H1 (cell line): ENCODE results near the gene PDC. TPM values are rescaled to one million over a fixed set of nuclear protein-coding genes. Genes with fewer than 3 reads are reported as not detected.

Experiments used
- CTCF ChIA-PET: fragments of 300-600 bp; sonication (Branson Sonifier 250); formaldehyde crosslinking; loops from one replicate; lab custom pipeline; 2021; ENCODE audit not compliant: partially characterized antibody; lab: Charles Lee
- POLR2A ChIA-PET: fragments of 300-600 bp; sonication (Branson Sonifier 250); formaldehyde crosslinking; loops from one replicate; lab custom pipeline; 2021; ENCODE audit warnings: inconsistent platforms; ENCODE audit not compliant: partially characterized antibody; lab: Charles Lee
- DNase-seq, 2 experiments: peaks; one replicate each; pipeline versions ENCODE4 v3.0.0 to v3.0.0-alpha.2; 2010 to 2022; ENCODE audit warnings: low spot score in 2 of 2, low read depth in 1 of 2, mixed read lengths in 1 of 2
- FAIRE-seq: peaks from 2 replicates; lab custom pipeline; 2011; peaks lifted over from hg19 to GRCh38; lab: Jason Lieb, UNC
- H2AFZ ChIP-seq: 2 replicates; pipeline ENCODE4 v1.8.1; 2012; ENCODE audit warnings: low read length, inconsistent platforms
- H2AK5ac ChIP-seq: 2 replicates; pipeline ENCODE4 v1.6.1; 2013; ENCODE audit warnings: low read depth, low read length
- H2BK120ac ChIP-seq: replicated peaks from 2 replicates; pipeline ENCODE3; 2013; ENCODE audit warnings: low read depth, low read length, inconsistent platforms
- H2BK12ac ChIP-seq: 2 replicates; pipeline ENCODE4 v1.6.1; 2013; ENCODE audit warnings: low read depth, low read length
- H2BK15ac ChIP-seq: 2 replicates; pipeline ENCODE4 v1.6.1; 2013; ENCODE audit warnings: low read length
- H2BK20ac ChIP-seq: 2 replicates; pipeline ENCODE4 v1.6.1; 2013; ENCODE audit warnings: low read length
- H2BK5ac ChIP-seq: 2 replicates; pipeline ENCODE4 v1.6.1; 2013; ENCODE audit warnings: low read depth, low read length
- H3K14ac ChIP-seq: 2 replicates; pipeline ENCODE4 v1.6.1; 2013; ENCODE audit warnings: inconsistent platforms; ENCODE audit not compliant: insufficient read length
- H3K18ac ChIP-seq: 2 replicates; pipeline ENCODE4 v1.6.1; 2013; ENCODE audit warnings: low read length; ENCODE audit errors: extremely low read depth
- H3K23ac ChIP-seq: 2 replicates; pipeline ENCODE4 v1.6.1; 2013; ENCODE audit warnings: inconsistent platforms; ENCODE audit not compliant: insufficient read length
- H3K23me2 ChIP-seq: 2 replicates; pipeline ENCODE4 v1.6.1; 2013; ENCODE audit warnings: low read depth, low read length
- H3K27ac ChIP-seq: 2 replicates; pipeline ENCODE4 v1.6.1; 2011; ENCODE audit warnings: low read depth, low read length, inconsistent platforms
- H3K27me3 ChIP-seq, 4 experiments: replicated peaks in 1 of 4; 1 replicate in 1 of 4; 2 replicates in 3 of 4; pipeline versions ENCODE4 v1.6.1 to v1.8.1; 2011 to 2013; ENCODE audit warnings: low read length in 3 of 4, mild to moderate bottlenecking in 3 of 4, inconsistent platforms in 2 of 4, mixed read lengths in 2 of 4, moderate library complexity in 1 of 4; ENCODE audit not compliant: control insufficient read depth in 3 of 4, insufficient read depth in 3 of 4; ENCODE audit errors: extremely low read depth in 1 of 4
- H3K36me3 ChIP-seq, 4 experiments: 2 replicates each; pipeline versions ENCODE4 v1.6.1 to v1.8.1; 2011 to 2013; ENCODE audit warnings: mild to moderate bottlenecking in 4 of 4, low read length in 3 of 4, moderate library complexity in 2 of 4, control low read depth in 1 of 4, inconsistent platforms in 1 of 4; ENCODE audit not compliant: insufficient read depth in 4 of 4, control insufficient read depth in 2 of 4
- H3K4ac ChIP-seq: replicated peaks from 2 replicates; pipeline ENCODE3; 2013; ENCODE audit warnings: low read length, low read depth, mixed read lengths, inconsistent platforms; ENCODE audit not compliant: insufficient read length
- H3K4me1 ChIP-seq, 4 experiments: replicated peaks in 1 of 4; 1 replicate in 1 of 4; 2 replicates in 3 of 4; pipeline versions ENCODE4 v1.6.1 to v1.8.1; 2011 to 2013; ENCODE audit warnings: low read length in 3 of 4, inconsistent platforms in 2 of 4, mixed read lengths in 1 of 4; ENCODE audit not compliant: insufficient read depth in 4 of 4, control insufficient read depth in 3 of 4
- H3K4me2 ChIP-seq, 2 experiments: 2 replicates each; pipeline versions ENCODE4 v1.6.1 to v1.8.1; 2011 to 2013; ENCODE audit warnings: low read depth in 2 of 2, low read length in 2 of 2, control low read depth in 1 of 2, inconsistent platforms in 1 of 2, mild to moderate bottlenecking in 1 of 2; ENCODE audit not compliant: insufficient read depth in 1 of 2
- H3K4me3 ChIP-seq, 4 experiments: fragments of 200-600, 300-600 bp in 1 of 4; sonication (generic), shearing (Covaris generic), sonication (Bioruptor Twin) in 1 of 4; 2 replicates each; pipeline versions ENCODE4 v1.5.1 to v1.8.1; 2011 to 2016; ENCODE audit warnings: low read length in 4 of 4, low read depth in 3 of 4, control low read depth in 2 of 4, inconsistent platforms in 2 of 4, mild to moderate bottlenecking in 2 of 4, mixed read lengths in 1 of 4, moderate library complexity in 1 of 4; ENCODE audit not compliant: insufficient read depth in 2 of 4; ENCODE audit errors: extremely low read depth in 1 of 4
- H3K56ac ChIP-seq: replicated peaks from 2 replicates; pipeline ENCODE3; 2013; ENCODE audit warnings: low read depth, mild to moderate bottlenecking, mixed read lengths, low read length, inconsistent platforms; ENCODE audit not compliant: insufficient read length
- H3K79me1 ChIP-seq: 2 replicates; pipeline ENCODE4 v1.6.1; 2013; ENCODE audit warnings: low read depth, low read length, control low read depth
- H3K79me2 ChIP-seq, 2 experiments: 2 replicates each; pipeline versions ENCODE4 v1.6.1 to v1.8.1; 2012 to 2013; ENCODE audit warnings: low read length in 2 of 2, mild to moderate bottlenecking in 2 of 2, inconsistent platforms in 1 of 2; ENCODE audit not compliant: insufficient read depth in 2 of 2, control insufficient read depth in 1 of 2
- H3K9ac ChIP-seq, 4 experiments: replicated peaks in 1 of 4; 1 replicate in 1 of 4; 2 replicates in 3 of 4; pipeline versions ENCODE4 v1.6.1 to v1.8.1; 2011 to 2013; ENCODE audit warnings: low read depth in 3 of 4, low read length in 3 of 4, control low read depth in 2 of 4, mild to moderate bottlenecking in 2 of 4, moderate library complexity in 2 of 4, inconsistent platforms in 1 of 4; ENCODE audit errors: extremely low read depth in 1 of 4
- H3K9me3 ChIP-seq, 2 experiments: 2 replicates each; pipeline versions ENCODE4 v1.6.1 to v1.8.1; 2012 to 2013; ENCODE audit warnings: mild to moderate bottlenecking in 2 of 2, moderate library complexity in 2 of 2, control low read depth in 1 of 2, inconsistent platforms in 1 of 2, low read depth in 1 of 2, low read length in 1 of 2, mixed read lengths in 1 of 2; ENCODE audit not compliant: insufficient read depth in 2 of 2
- H4K20me1 ChIP-seq, 2 experiments: replicated peaks in 1 of 2; 2 replicates each; pipeline versions ENCODE3 to v1.8.1; 2011 to 2013; ENCODE audit warnings: inconsistent platforms in 2 of 2, low read length in 2 of 2, mild to moderate bottlenecking in 1 of 2; ENCODE audit not compliant: insufficient read depth in 2 of 2, control insufficient read depth in 1 of 2
- H4K5ac ChIP-seq: 2 replicates; pipeline ENCODE4 v1.6.1; 2013; ENCODE audit warnings: low read length, low read depth, mixed read lengths, inconsistent platforms; ENCODE audit not compliant: insufficient read length
- H4K8ac ChIP-seq: 2 replicates; pipeline ENCODE4 v1.8.0; 2013; ENCODE audit warnings: mild to moderate bottlenecking, moderate library complexity, low read length, inconsistent platforms; ENCODE audit not compliant: insufficient read depth; ENCODE audit errors: extremely low read depth
- H4K91ac ChIP-seq: replicated peaks from 2 replicates; pipeline ENCODE3; 2013; ENCODE audit warnings: low read length, mixed read lengths, inconsistent platforms; ENCODE audit not compliant: insufficient read length
- CTBP2 ChIP-seq: IDR thresholded peaks from 2 replicates; pipeline ENCODE4 v1.7.0; 2011; ENCODE audit warnings: borderline replicate concordance, mild to moderate bottlenecking, moderate library complexity, mixed read lengths, low read length; ENCODE audit not compliant: insufficient read depth, insufficient read length
- CTCF ChIP-seq, 3 experiments: IDR thresholded peaks; 1 replicate in 2 of 3; 2 replicates in 1 of 3; pipeline versions ENCODE4 v1.5.1 to v1.6.1; 2011; ENCODE audit warnings: low read length in 3 of 3, mild to moderate bottlenecking in 3 of 3, inconsistent platforms in 2 of 3, low read depth in 1 of 3, moderate library complexity in 1 of 3; ENCODE audit not compliant: insufficient read depth in 1 of 3; ENCODE audit errors: control extremely low read depth in 1 of 3
- TBP ChIP-seq: IDR thresholded peaks from 2 replicates; pipeline ENCODE4 v1.6.1; 2011; ENCODE audit warnings: low read depth, low read length, improper control_type of control experiment
- TCF12 ChIP-seq: IDR thresholded peaks from 2 replicates; pipeline ENCODE4 v1.6.1; 2011; ENCODE audit warnings: low read depth, mild to moderate bottlenecking, low read length
- WGBS, 2 experiments: shearing (Covaris generic) in 1 of 2; methylation state at CpG; one replicate each; pipeline versions ENCODE4 v1.1.6 to v1.1.7; 2013 to 2015; ENCODE audit warnings: low lambda C conversion rate in 2 of 2, mixed read lengths in 2 of 2, inconsistent platforms in 1 of 2, low coverage in 1 of 2, missing lambda C conversion rate in 1 of 2; ENCODE audit not compliant: insufficient replicate concordance in 2 of 2, insufficient coverage in 1 of 2, insufficient read length in 1 of 2; ENCODE audit errors: extremely low coverage in 1 of 2, missing lambda C conversion rate in 1 of 2; 5-methylcytosine and 5-hydroxymethylcytosine counted together
- polyA plus RNA-seq, 7 experiments: library from polyadenylated mRNA; depleted of rRNA in 3 of 7; stranded (reverse) in 5 of 7; unstranded in 2 of 7; fragments of >200 nt in 5 of 7; fragments of 200-250 nt in 2 of 7; gene quantifications; 1 replicate in 5 of 7; 2 replicates in 1 of 7; 4 replicates in 1 of 7; pipeline versions ENCODE4 v1.2.1 to v1.2.3, GENCODE V29; 2011 to 2013; ENCODE audit warnings: missing spikeins in 2 of 7, mixed read lengths in 2 of 7
- total RNA-seq: library from RNA; stranded (reverse); fragmentation: NEBNext Ultra II Directional; extraction: Animal tissue kit (Norgen Biotek cat#: 25700); gene quantifications from 2 replicates; pipeline ENCODE4 v1.2.1, GENCODE V29; 2021

Gene PDC
- total and polyA plus RNA-seq, 2 of the 8 experiments (the other 6 are each of a cell fraction or from before 2014, with no cell fraction given): not detected

- H3K4ac ChIP-seq: no peak overlapping the region
- no peak overlapping the region for H3K23ac ChIP-seq
- H4K91ac ChIP-seq: no peak overlapping the region
- no peaks in the 10 kb centered on the region for H3K23me2 ChIP-seq
- no peak overlapping the region for H2BK5ac ChIP-seq
- no peak overlapping the region for H3K18ac ChIP-seq
- no peaks in the 10 kb centered on the region for H3K27me3 ChIP-seq
- H3K36me3 ChIP-seq: no peaks in the 10 kb centered on the region
- no peaks in the 10 kb centered on the region for H3K9me3 ChIP-seq
- H3K27ac ChIP-seq: no peak overlapping the region
- H4K5ac ChIP-seq: no peak overlapping the region
- no peak overlapping the region for H2BK15ac ChIP-seq
- no peaks in the 10 kb centered on the region for H3K79me1 ChIP-seq
- H2BK12ac ChIP-seq: no peak overlapping the region
- POLR2A ChIA-PET: no interaction called here
- H2BK20ac ChIP-seq: no peak overlapping the region
- H2AK5ac ChIP-seq: no peak overlapping the region
- no peaks in the 10 kb centered on the region for H4K20me1 ChIP-seq
- 82% methylated on average over 2 of the region's 2 CpGs; no CpG with 5 or more reads in 1 of the 2 experiments for WGBS, 2 experiments
- peaks cover 0 to 4% (median 2%) of the 10 kb centered on the region in 4 experiments; a peak in 5 of 7 replicates for H3K4me1 ChIP-seq
- CTCF ChIA-PET: interaction anchor here (0.8 to 1.1 kb wide), 2 partner anchors 14 to 109 kb away, joined by 3 to 4 read pairs; no protein-coding TSS in a partner anchor
- no peak overlapping the region for H3K14ac ChIP-seq
- FAIRE-seq (no peak), DNase-seq (no peak)
- H3K9ac ChIP-seq: no peak overlapping the region
- H2BK120ac ChIP-seq: no peak overlapping the region
- no peak overlapping the region for H3K4me2 ChIP-seq
- H4K8ac ChIP-seq: no peak overlapping the region
- H3K79me2 ChIP-seq: no peaks in the 10 kb centered on the region
- H2AFZ ChIP-seq: no peak overlapping the region
- no peak overlapping the region for H3K56ac ChIP-seq
- H3K4me3 ChIP-seq: no peak overlapping the region
- no peak for TF ChIP-seq CTCF (IDR thresholded peaks at IDR 0.05; ENCODE audit: control extremely low read depth in 1 of 3, insufficient read depth in 1 of 3, low read depth in 1 of 3, low read length in 3 of 3)
- no peak for TF ChIP-seq TCF12
- no peak for TF ChIP-seq TBP
- no peak for TF ChIP-seq CTBP2
These were observed 35.4 kb upstream of the PDC start for GRCh38 chr1:186496171-186496851.
